Pons (tissue), 1 donor: ENCODE data around the gene SLC10A2.
"Not testable (repeated sequence)": the region's sequence is repeated elsewhere in the genome, so short reads cannot be mapped to it uniquely, and the experiment has no call there.

ENCODE experiments used
- DNase-seq: peaks from one replicate; pipeline ENCODE4 v3.0.0-alpha.2; 2016; ENCODE audit warnings: low spot score

Gene SLC10A2

DNA sequence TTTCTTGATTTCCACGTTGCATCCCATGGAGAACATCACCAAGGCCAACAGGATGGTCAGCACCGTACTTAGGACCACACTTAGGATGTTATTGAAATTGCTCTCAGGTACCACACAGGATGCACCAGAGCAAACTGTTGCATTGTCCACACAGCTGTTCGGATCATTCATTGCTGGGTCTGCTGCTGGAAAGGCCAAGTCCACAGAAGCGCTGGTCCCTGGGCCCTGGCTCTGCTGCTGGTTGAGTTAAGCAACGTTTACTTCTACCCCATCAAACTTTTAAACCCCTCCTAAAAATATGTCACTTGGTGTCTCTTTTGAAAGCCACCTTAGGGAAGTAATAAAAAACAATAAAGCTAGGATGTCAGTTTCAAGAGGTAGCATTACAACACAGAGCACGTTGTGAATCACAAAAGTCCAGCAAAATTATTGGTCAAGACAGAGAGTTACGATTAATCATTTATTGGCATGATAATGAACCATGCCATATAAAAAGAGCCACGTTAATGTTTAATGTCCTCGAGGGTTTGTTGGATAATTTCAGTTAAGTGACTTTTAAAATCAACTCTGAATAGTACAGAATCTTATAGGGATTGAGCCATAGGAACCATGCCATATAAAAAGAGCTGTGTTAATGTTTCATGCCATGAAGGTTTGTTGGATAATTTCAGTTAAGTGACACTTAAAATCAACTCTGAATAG, at the start of gene SLC10A2:
TSS of gene SLC10A2 (minus strand) at position 339 of the 702 bp plus-strand sequence. CDS start at position 171, 168 bp downstream.
- DNase-seq = no peak

DNA sequence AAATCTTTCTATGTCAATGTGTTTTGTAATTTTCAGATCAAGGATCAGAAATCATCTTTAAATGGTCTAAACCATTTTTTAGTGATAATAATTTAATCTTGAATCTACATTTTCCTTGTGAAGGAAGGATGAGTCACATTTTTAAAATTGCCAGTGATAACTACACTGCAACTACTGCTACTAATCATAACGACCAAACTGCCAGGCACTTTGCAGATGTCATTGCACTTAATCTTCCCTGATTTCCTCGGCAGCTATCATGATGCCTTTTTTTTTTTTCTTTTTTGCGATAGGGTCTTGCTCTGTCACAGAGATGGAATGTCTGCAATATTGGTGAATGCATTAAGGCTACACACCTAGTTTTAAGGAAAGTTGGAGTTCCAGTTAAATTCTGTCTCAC, 41.4 kb upstream of the SLC10A2 start:
- no peak for DNase-seq

DNA sequence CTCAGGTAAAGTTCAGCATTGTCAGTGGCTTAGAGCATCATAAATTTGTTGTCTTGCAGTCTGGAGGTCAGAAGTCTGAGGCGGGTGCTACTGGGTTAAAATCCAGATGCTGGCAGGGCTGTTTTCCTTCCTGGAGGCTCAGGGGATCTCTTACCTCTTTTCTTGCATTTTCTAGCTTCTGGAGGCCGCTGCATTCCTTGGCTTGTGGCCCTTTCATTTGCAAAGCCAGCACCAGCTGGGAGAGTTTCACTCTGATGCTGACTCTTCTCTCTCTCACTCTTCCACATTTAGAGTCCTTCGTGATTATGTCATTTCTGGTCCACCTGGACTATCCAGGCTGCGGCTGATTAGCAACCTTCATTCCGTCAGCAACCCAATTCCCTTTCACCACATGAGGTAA, 38.1 kb upstream of the SLC10A2 start:
- no peak for DNase-seq

GRCh38 chr13:103103456-103103855, 37.2 kb upstream of the SLC10A2 start:
- DNase-seq = not testable (repeated sequence)

GRCh38 chr13:103102482-103102881, 36.3 kb upstream of the SLC10A2 start:
- no peak for DNase-seq

DNA sequence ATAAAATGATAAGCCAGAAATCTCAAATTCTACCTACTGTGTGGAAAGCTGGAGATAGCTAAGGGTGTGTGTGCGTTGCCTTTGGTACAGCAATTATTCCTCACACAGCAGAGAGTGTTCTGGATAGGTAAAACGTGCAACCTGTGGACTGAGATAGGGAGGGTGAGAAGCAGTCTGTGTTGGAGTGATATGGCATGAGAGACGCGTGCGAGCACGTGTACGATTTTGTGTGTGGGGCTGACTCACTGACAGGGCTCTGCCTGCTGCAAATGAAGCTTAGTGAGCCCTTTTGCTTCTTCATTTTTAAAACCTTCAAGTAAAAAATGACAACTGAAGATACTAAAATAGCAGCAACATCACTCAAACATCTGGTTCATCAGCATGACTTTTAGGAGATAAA, 35.7 kb upstream of the SLC10A2 start:
- no peak for DNase-seq

DNA sequence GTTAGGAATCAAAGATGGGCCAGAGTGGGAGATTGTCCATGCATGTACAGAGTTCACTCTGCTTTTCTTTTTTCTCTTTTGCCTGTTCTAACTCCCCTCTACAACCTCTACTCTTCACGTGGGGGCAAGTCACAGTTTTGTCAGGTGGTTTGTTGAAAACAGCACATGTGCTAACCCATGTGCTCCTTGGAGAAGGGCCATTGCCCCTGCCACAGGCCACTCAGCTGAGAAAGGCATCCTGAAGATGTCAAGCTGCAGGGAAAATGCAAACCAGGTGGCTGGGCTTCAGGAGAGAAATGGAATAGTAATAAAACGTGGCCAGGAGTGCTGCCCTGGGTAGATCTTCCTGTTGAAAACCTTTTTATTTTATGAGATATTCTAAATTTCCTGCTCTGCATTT, 35.3 kb upstream of the SLC10A2 start:
- DNase-seq = no peak

DNA sequence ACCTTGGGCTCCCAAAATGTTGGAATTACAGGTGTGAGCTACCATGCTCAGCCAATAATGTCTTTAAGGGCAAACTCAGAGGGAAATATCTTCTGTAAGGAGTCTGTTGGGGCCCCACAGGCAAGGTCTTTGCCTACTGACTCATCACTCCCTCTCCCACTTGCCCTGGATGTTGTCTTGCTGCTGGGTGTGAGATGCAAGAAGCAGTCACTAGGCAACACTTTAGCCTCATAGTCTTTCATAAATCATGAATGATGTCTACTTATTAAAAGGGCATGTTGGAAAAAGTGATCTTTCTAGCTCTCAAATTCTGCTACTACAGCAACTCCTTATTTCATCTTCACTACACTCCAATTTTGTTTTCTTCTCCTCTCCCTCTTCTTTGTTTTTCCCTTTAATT, 34.6 kb upstream of the SLC10A2 start:
- no peak for DNase-seq

GRCh38 chr13:103099722-103100293, 33.6 kb upstream of the SLC10A2 start:
- DNase-seq = no peak

- no peak for DNase-seq
These were observed 32.3 kb upstream of the SLC10A2 start for GRCh38 chr13:103098535-103098934.

DNA sequence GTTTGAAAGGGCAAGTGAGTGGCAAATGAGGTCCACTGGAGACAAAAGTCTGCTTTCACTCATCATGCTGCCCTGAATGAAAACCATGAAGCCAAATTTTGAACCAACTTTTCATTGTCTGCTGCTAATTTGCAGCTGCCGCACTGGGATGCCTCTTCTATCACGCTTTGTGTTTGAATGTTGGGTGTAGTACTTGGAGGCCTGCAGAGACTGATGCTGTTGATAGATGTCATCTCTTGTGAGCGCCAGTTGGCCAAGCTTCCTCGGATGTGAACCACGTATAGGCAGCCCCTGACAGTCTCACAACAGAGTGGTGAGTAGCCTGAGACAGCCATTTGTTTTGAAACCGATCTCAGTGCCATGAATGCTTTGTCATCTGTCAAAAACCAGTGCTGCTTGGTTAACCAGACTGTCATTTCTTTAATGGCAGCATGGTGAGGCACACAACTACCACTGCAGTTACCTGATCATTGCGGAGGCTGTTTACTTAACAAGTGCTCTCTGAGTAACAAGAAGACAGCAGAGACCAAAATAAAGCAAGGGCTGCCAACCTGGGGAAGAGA, 31.2 kb upstream of the SLC10A2 start:
- peak; percentile 91 for DNase-seq

GRCh38 chr13:103093649-103094048, 27.4 kb upstream of the SLC10A2 start:
- DNase-seq = not testable (repeated sequence)

DNA sequence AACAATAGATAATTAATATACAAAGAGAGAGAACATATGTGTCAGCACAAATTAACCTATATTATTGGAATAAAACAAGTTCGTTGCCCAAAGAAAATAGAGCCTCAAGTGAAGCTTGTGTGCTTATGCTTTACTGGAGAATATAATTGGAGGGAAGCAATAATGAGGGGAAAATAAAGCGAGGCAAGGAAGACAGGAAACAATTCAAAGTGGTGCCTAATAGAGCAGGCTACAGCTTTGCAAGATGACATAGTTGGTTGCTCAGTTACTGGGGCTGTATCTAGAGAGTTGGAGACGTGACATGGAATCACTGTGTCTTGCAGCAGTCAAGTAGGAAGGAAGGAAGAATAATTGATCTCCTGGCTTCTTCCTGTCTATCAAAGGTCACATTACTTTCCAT, 21.1 kb upstream of the SLC10A2 start:
- DNase-seq = no peak

DNA sequence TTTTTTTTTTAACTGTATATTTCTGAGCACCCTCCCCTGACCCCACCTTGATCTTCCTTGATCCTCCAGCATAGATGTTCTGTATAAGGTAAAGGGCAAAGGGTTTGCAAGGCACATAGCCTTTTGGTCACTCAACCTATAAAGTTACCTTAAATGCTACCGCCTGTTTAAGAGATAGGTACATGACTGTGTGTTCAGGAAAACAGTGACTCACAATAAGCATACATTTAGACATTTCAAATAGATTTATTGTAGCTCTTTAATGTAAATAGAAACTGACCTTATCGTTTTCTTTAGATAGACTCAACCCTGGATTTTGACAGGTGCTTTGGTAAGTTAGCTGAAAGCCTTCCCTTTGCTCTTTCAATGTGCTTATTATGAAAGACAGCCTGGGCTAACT, 15.2 kb upstream of the SLC10A2 start:
- DNase-seq = no peak

DNA sequence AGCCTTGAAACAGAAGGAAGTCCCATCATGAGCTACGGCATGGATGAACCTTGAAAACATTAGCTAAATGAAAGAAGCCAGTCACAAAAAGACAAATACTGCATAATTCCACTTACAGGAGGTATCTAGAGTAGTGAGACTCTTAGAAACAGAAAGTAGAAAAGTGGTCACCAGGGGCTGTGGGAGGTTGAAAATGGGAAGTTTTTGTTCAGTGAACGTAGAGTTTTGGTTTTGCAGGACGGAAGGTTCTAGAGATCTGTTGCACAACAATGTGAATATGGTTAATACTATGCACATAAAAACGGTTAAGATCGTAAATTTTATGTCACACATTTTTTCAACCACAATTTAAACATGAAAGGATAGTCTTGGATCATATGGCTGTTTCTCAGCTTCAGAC, 11.9 kb upstream of the SLC10A2 start:
- no peak for DNase-seq

DNA sequence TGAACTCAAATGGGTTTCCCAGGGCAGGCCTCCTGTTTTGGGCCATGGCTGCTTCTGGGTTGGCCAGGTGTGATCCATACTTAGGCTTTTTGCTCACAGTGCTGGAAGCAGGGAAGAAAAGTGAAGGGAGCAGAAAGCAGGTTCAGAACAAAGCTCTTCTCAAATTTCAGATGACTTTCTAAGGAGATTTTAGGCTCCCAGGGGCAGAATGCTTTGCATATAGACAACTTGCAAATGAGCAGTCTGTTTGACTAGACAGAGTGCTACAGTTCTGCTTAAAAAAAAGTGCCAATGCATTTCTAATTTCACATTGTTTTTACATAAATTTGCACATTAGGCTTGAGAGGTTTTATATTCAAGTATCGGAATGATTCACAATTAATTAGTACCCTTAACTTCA, 2.6 kb upstream of the SLC10A2 start:
- no peak for DNase-seq

DNA sequence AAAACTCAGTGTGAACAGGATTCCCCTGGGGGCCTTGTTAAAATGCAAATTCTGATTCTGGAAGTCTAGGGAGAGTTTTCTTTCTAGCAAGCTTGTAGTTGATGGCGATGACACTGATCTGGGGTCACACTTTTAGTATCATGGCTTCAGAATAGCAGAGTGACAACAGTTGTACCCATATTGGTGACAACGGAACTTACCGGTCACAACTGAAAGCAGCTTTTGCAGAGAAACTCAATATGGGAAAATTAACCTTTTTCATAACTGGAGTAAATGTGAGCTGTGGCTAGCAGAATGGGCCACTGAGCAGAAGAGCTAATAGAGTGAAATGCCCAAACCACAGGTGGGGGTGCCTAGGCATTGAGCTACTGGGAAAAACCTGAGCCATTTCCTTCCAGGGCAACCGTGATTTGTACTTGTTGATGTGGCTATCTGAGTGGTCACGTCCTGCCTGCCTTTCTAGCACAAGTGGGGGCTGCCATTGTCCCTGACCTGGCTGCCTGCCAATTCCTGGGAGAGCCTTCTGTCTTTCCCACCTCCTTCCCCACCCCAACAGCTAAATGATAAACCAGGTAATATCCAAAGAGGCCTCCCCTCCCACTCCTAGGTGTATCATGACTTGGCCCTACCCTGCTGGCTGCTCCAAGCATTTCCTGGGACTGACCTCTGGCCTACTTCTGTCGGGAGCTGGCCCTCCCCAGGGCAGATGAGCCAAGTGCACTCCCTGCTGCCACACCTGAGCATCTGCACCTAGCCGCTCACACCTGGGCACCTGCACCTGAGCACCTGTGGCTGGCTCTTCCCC, 1.7 kb upstream of the SLC10A2 start:
- no peak for DNase-seq

- DNase-seq = no peak
These were observed 646 bp upstream of the SLC10A2 start for GRCh38 chr13:103066781-103067345.

DNA sequence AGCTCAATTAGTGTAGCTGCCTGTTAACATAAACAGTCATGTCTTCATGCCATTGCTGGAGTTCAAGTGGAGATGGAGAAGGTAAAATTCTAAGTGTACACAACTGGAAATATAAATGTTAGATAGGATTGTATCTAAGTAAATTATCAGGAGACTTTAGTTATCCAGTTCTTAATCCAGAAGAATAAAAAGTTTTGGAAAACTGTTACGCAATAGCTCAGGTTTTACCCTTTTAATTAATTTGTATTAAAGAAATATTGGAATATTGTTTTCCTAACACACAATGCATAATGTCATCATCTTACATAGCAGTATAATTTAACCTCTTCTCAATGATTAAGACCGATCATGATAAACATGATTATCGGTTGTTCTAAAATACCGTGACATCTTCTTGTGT, 2.8 kb downstream of the SLC10A2 start:
- DNase-seq = no peak

GRCh38 chr13:103062079-103062478, 4.1 kb downstream of the SLC10A2 start:
- DNase-seq = no peak

DNA sequence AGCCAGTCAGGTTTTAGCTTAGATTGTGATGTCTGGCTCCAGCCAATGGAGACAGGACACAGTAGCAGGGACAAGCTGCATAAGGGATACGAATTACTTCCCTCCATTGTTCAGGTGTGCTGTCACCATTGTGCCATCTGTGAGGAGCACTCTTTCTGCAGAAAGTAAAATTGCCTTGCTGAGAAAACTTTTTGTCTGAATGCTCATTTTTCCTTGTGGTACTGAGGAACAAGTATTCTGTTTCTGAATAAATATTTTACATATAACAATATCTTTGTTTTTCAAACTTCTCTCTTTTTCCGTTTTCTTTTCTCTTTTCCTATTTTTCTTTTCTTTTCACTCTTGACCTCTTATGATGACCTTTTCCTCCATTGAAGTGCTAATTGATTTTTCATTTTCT, 10.2 kb downstream of the SLC10A2 start:
- DNase-seq = no peak

- DNase-seq = no peak
These were observed 11.1 kb downstream of the SLC10A2 start for GRCh38 chr13:103055166-103055565.

DNA sequence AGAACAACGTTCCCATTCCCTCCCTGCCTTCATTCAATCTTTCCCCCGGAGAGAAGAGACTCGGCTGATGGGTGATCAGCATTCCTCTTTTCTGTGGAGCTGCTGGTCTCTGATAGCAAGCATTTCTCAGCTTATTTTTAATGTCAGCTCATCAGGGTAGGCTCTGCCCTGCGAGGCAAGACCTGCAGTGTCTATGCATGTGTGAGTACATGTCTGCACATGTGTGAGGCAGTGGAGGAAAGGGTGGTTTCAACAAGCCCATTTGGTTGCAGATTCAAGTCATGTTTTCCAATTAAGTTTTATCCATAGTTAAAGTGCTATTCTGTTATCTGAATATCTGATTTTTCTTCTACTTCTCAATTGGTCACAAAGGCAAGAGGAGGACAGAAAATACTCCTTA, 19.5 kb downstream of the SLC10A2 start:
- no peak for DNase-seq
